Left ventricle myocardium inferior (tissue), 1 donor: ENCODE data around the gene NEK4. TPM values are rescaled to one million over a fixed set of nuclear protein-coding genes. Genes with fewer than 3 reads are reported as not detected.

Experiments used
- DNase-seq: peaks from one replicate; pipeline ENCODE4 v3.0.0-alpha.2; 2020
- H3K27ac ChIP-seq: fragments of 200-600 bp; replicated peaks from 2 replicates; pipeline ENCODE4 v1.8.0; 2021
- H3K27me3 ChIP-seq: fragments of 200-600 bp; 2 replicates; pipeline ENCODE4 v1.8.0; 2021; ENCODE audit warnings: low read depth
- H3K36me3 ChIP-seq: fragments of 200-600 bp; 2 replicates; pipeline ENCODE4 v1.8.0; 2021
- H3K4me1 ChIP-seq: fragments of 200-600 bp; 2 replicates; pipeline ENCODE4 v1.8.0; 2021
- H3K4me3 ChIP-seq: fragments of 200-600 bp; 2 replicates; pipeline ENCODE4 v1.8.0; 2021; ENCODE audit warnings: mild to moderate bottlenecking, moderate library complexity
- H3K9me3 ChIP-seq: fragments of 200-600 bp; replicated peaks from 2 replicates; pipeline ENCODE4 v1.8.0; 2021
- CTCF ChIP-seq: fragments of 200-600 bp; IDR thresholded peaks from 2 replicates; pipeline ENCODE4 v1.8.0; 2021; ENCODE audit warnings: antibody characterized with exemption, mild to moderate bottlenecking, borderline replicate concordance
- intact Hi-C: fragments of 100-400 bp; cut with micrococcal nuclease; formaldehyde crosslinking; loops from one replicate; pipeline ENCODE4 v1.11.0; 2022
- total RNA-seq: library from RNA; stranded (reverse); fragmentation: NEBNext Ultra II Directional; extraction: Animal tissue kit (Norgen Biotek cat#: 25700); gene quantifications from one replicate; pipeline ENCODE4 v1.2.1, GENCODE V29; 2021
- donor health status: DM: no; HTN: yes; CAD: no; lungs with severe emphysema.

NEK4 gene
- total RNA-seq, 1 donor from 2014 or later, result 17.7 TPM

- Histone ChIP-seq H3K9me3 (no peaks in the 10 kb centered on the region), H3K27me3 (peaks cover 14% of the 10 kb centered on the region), H3K36me3 (no peaks in the 10 kb centered on the region), H3K27ac (no peak overlapping the region), H3K4me3 (no peak overlapping the region), H3K4me1 (no peaks in the 10 kb centered on the region)
- intact Hi-C loops, result no loop called here
- DNase-seq, result peak; percentile 6
- no peak for TF ChIP-seq CTCF
Measured at GRCh38 chr3:52786330-52787215, 15.8 kb upstream of the NEK4 start.

GRCh38 chr3:52784931-52785590 is 14.3 kb upstream of the NEK4 start:
- no peaks in the 10 kb centered on the region for H3K4me1 ChIP-seq
- DNase-seq, result no peak
- intact Hi-C loops, result no loop called here

GRCh38 chr3:52784021-52784621 is 13.4 kb upstream of the NEK4 start:
- Histone ChIP-seq H3K27ac (no peak overlapping the region), H3K4me3 (no peak overlapping the region), H3K36me3 (no peaks in the 10 kb centered on the region), H3K9me3 (no peaks in the 10 kb centered on the region), H3K27me3 (peaks cover 19% of the 10 kb centered on the region), H3K4me1 (no peaks in the 10 kb centered on the region)
- intact Hi-C loops, result no loop called here
- no peak for TF ChIP-seq CTCF
- no peak for DNase-seq

More at GRCh38 chr3:52784931-52785590, 14.3 kb upstream of the NEK4 start:
- Histone ChIP-seq H3K9me3 (no peaks in the 10 kb centered on the region), H3K4me3 (no peak overlapping the region), H3K27me3 (peaks cover 19% of the 10 kb centered on the region), H3K27ac (no peak overlapping the region), H3K36me3 (no peaks in the 10 kb centered on the region)
- no peak for TF ChIP-seq CTCF

GRCh38 chr3:52783211-52783555 is 12.4 kb upstream of the NEK4 start:
- intact Hi-C loops, result no loop called here
- no peaks in the 10 kb centered on the region for H3K9me3 ChIP-seq
- DNase-seq, result no peak
- no peak overlapping the region for H3K4me3 ChIP-seq
- no peak overlapping the region for H3K27ac ChIP-seq
- H3K27me3 ChIP-seq, result peaks cover 19% of the 10 kb centered on the region
- H3K4me1 ChIP-seq, result no peaks in the 10 kb centered on the region
- TF ChIP-seq CTCF, result peak; percentile 13
- H3K36me3 ChIP-seq, result no peaks in the 10 kb centered on the region

- no peaks in the 10 kb centered on the region for H3K9me3 ChIP-seq
- H3K4me1 ChIP-seq, result no peaks in the 10 kb centered on the region
- intact Hi-C loops, result no loop called here
- no peak overlapping the region for H3K27ac ChIP-seq
- H3K27me3 ChIP-seq, result peaks cover 19% of the 10 kb centered on the region
- H3K36me3 ChIP-seq, result no peaks in the 10 kb centered on the region
- TF ChIP-seq CTCF, result no peak
- no peak for DNase-seq
- H3K4me3 ChIP-seq, result no peak overlapping the region
Measured at GRCh38 chr3:52782412-52783210, 11.9 kb upstream of the NEK4 start.
